OCI-M1 (cell line): ENCODE measurements around the gene ZNF213.
"Not testable (repeated sequence)": the region's sequence is repeated elsewhere in the genome, so short reads cannot be mapped to it uniquely, and the experiment has no call there.

Experiments used
- DNase-seq: peaks from one replicate; lab custom pipeline; 2025; lab: John Stamatoyannopoulos, UW

Gene ZNF213

GRCh38 chr16:3129137-3130131 lies 5.4 kb upstream of the ZNF213 start:
- peak; percentile 92 for DNase-seq

GRCh38 chr16:3131755-3132377 lies 3.0 kb upstream of the ZNF213 start:
- DNase-seq, result peak; percentile 73

- peak; percentile 18 for DNase-seq
Observed at GRCh38 chr16:3133844-3134243, 985 bp upstream of the ZNF213 start.

- peak; percentile 70 for DNase-seq
Observed at GRCh38 chr16:3135126-3135715, 392 bp downstream of the ZNF213 start.

GRCh38 chr16:3137267-3137666 lies 2.4 kb downstream of the ZNF213 start:
- DNase-seq, result no peak

- DNase-seq, result no peak
Observed at GRCh38 chr16:3138342-3138741, 3.5 kb downstream of the ZNF213 start.

GRCh38 chr16:3138823-3139426 lies 4.1 kb downstream of the ZNF213 start:
- no peak for DNase-seq

- not testable (repeated sequence) for DNase-seq
Observed at GRCh38 chr16:3139561-3139960, 4.7 kb downstream of the ZNF213 start.

- DNase-seq, result no peak
Observed at GRCh38 chr16:3140603-3141427, 6.0 kb downstream of the ZNF213 start.

GRCh38 chr16:3141781-3142311 lies 7.0 kb downstream of the ZNF213 start:
- DNase-seq, result no peak

- DNase-seq, result no peak
Observed at GRCh38 chr16:3142327-3142726, 7.5 kb downstream of the ZNF213 start.

- no peak for DNase-seq
Observed at GRCh38 chr16:3142770-3143169, 7.9 kb downstream of the ZNF213 start.

- DNase-seq, result no peak
Observed at GRCh38 chr16:3143189-3143588, 8.4 kb downstream of the ZNF213 start.

- no peak for DNase-seq
Observed at GRCh38 chr16:3143598-3144320, 8.9 kb downstream of the ZNF213 start.

GRCh38 chr16:3144321-3144983 lies 9.6 kb downstream of the ZNF213 start:
- no peak for DNase-seq

- DNase-seq, result no peak
Observed at GRCh38 chr16:3145151-3145550, 10.3 kb downstream of the ZNF213 start.

- DNase-seq, result no peak
Observed at GRCh38 chr16:3145660-3146059, 10.8 kb downstream of the ZNF213 start.

- no peak for DNase-seq
Observed at GRCh38 chr16:3147046-3147756, 12.4 kb downstream of the ZNF213 start.

GRCh38 chr16:3147757-3148104 lies 12.9 kb downstream of the ZNF213 start:
- no peak for DNase-seq
